HCT116 (cell line): Measurements from ENCODE around the gene APOOL.

ENCODE experiments used
- ATF3 ChIP-seq: IDR thresholded peaks from 2 replicates; pipeline ENCODE4 v1.6.1; 2012
- CEBPB ChIP-seq: IDR thresholded peaks from 2 replicates; pipeline ENCODE4 v1.6.1; 2012; ENCODE audit warnings: low read depth
- CTCF ChIP-seq, 3 experiments: fragments of 200-600 bp in 1 of 3; sonication (generic) in 1 of 3; IDR thresholded peaks in 2 of 3; conservative IDR thresholded peaks in 1 of 3; 2 replicates each; pipeline ENCODE4 v1.5.1; 2012 to 2017; ENCODE audit warnings: low read depth in 2 of 3, low read length in 2 of 3, antibody characterized with exemption in 1 of 3, borderline replicate concordance in 1 of 3, control low read depth in 1 of 3, mild to moderate bottlenecking in 1 of 3, mixed read lengths in 1 of 3, mixed run types in 1 of 3, moderate library complexity in 1 of 3; ENCODE audit not compliant: insufficient read depth in 1 of 3
- EGR1 ChIP-seq: IDR thresholded peaks from 2 replicates; pipeline ENCODE4 v1.6.1; 2012; ENCODE audit warnings: low read depth
- ELF1 ChIP-seq: IDR thresholded peaks from 2 replicates; pipeline ENCODE4 v1.6.1; 2012; ENCODE audit warnings: low read depth, borderline replicate concordance
- EZH2 ChIP-seq: fragments of 200-600 bp; sonication (generic); IDR thresholded peaks from 2 replicates; pipeline ENCODE4 v1.6.1; 2017; ENCODE audit warnings: antibody characterized with exemption, mixed run types
- EZH2phosphoT487 ChIP-seq: fragments of 200-600 bp; IDR thresholded peaks from 2 replicates; pipeline ENCODE4 v1.6.1; 2018; ENCODE audit warnings: antibody characterized with exemption, borderline replicate concordance
- POLR2A ChIP-seq: IDR thresholded peaks from 2 replicates; pipeline ENCODE4 v1.7.0; 2011; ENCODE audit warnings: borderline replicate concordance; ENCODE audit not compliant: insufficient read depth, insufficient read length; ENCODE audit errors: extremely low read depth
- POLR2AphosphoS5 ChIP-seq: IDR thresholded peaks from 2 replicates; pipeline ENCODE4 v1.6.1; 2011; ENCODE audit warnings: mild to moderate bottlenecking, low read depth, low read length, moderate library complexity
- REST ChIP-seq: IDR thresholded peaks from 2 replicates; pipeline ENCODE4 v1.6.1; 2012; ENCODE audit warnings: low read depth
- SIN3A ChIP-seq: IDR thresholded peaks from 2 replicates; pipeline ENCODE4 v1.6.1; 2012; ENCODE audit warnings: low read depth
- TCF7L2 ChIP-seq: IDR thresholded peaks from 2 replicates; pipeline ENCODE4 v1.7.0; 2011; ENCODE audit warnings: borderline replicate concordance, inconsistent platforms; ENCODE audit not compliant: insufficient read depth, insufficient read length; ENCODE audit errors: extremely low read depth
- YY1 ChIP-seq: IDR thresholded peaks from 2 replicates; pipeline ENCODE4 v1.6.1; 2011; ENCODE audit warnings: low read length, low read depth, moderate library complexity, mild to moderate bottlenecking; ENCODE audit not compliant: insufficient replicate concordance; ENCODE audit errors: extremely low read depth
- ZNF274 ChIP-seq: fragments of 200-500 bp; sonication (Bioruptor generic); IDR thresholded peaks from 2 replicates; pipeline ENCODE4 v1.6.1; 2014; ENCODE audit warnings: mild to moderate bottlenecking, low read depth, low read length, inconsistent platforms

- no peak for TF ChIP-seq CTCF (IDR thresholded peaks at IDR 0.05 in 2 of 3, conservative IDR thresholded peaks at IDR 0.05 in 1 of 3; ENCODE audit: borderline replicate concordance in 1 of 3, insufficient read depth in 1 of 3, low read depth in 2 of 3, low read length in 2 of 3)
- TF ChIP-seq YY1, result no peak
- no peak for TF ChIP-seq SIN3A
- TF ChIP-seq POLR2A, result no peak
- TF ChIP-seq ELF1, result no peak
- no peak for TF ChIP-seq EZH2
- no peak for TF ChIP-seq POLR2AphosphoS5
- no peak for TF ChIP-seq EGR1
- no peak for TF ChIP-seq ZNF274
- TF ChIP-seq REST, result no peak
- no peak for TF ChIP-seq ATF3
- TF ChIP-seq TCF7L2, result no peak
- TF ChIP-seq CEBPB, result no peak
- TF ChIP-seq EZH2phosphoT487, result no peak
Measured at GRCh38 chrX:85089321-85089840, 85.7 kb downstream of the APOOL start.
